Measurements from ENCODE around the gene POLR3E. TPM values are rescaled to one million over a fixed set of nuclear protein-coding genes. Genes with fewer than 3 reads are reported as not detected.

The POLR3E gene
- total RNA-seq, 4 donors from 2014 or later: 39.1 to 113 (median 65.1) TPM

DNA sequence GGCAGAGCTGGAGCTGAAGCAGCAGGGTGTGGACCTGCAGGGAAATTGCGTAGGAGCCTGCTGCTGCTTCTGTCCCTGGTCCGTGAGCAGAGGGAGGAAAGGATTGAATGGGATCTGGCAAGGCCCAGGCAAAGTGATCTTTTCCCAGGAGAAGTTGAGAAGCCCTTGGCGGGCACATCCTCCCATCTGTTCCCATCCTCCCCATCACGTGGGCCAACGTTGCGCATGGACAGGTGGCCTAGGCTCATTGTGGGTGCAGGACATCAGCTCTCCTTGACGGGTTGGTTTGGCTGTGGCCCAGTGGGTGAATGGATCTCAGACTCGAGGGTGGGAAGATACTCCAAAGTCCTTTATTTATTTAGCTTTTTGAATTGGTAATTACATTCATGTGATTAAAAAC is 29.4 kb upstream of the POLR3E start:
- Histone ChIP-seq H3K27me3 (no peaks in the 10 kb centered on the region), H3K4me3 (no peak overlapping the region), H3K36me3 (peaks cover 0 to 82% (median 0%) of the 10 kb centered on the region in 3 donors), H3K27ac (no peak overlapping the region), H3K4me1 (no peaks in the 10 kb centered on the region), H3K9me3 (no peaks in the 10 kb centered on the region)
- no peak for DNase-seq
- TF ChIP-seq, protein P1, sequence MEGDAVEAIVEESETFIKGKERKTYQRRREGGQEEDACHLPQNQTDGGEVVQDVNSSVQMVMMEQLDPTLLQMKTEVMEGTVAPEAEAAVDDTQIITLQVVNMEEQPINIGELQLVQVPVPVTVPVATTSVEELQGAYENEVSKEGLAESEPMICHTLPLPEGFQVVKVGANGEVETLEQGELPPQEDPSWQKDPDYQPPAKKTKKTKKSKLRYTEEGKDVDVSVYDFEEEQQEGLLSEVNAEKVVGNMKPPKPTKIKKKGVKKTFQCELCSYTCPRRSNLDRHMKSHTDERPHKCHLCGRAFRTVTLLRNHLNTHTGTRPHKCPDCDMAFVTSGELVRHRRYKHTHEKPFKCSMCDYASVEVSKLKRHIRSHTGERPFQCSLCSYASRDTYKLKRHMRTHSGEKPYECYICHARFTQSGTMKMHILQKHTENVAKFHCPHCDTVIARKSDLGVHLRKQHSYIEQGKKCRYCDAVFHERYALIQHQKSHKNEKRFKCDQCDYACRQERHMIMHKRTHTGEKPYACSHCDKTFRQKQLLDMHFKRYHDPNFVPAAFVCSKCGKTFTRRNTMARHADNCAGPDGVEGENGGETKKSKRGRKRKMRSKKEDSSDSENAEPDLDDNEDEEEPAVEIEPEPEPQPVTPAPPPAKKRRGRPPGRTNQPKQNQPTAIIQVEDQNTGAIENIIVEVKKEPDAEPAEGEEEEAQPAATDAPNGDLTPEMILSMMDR (IDR thresholded peaks at IDR 0.05): no peak
- no peak for TF ChIP-seq POLR2A (IDR thresholded peaks at IDR 0.05)

- Histone ChIP-seq H3K27me3 (no peaks in the 10 kb centered on the region), H3K4me3 (no peak overlapping the region), H3K27ac (no peak overlapping the region), H3K36me3 (peaks cover 0 to 91% (median 0%) of the 10 kb centered on the region in 3 donors), H3K9me3 (no peaks in the 10 kb centered on the region), H3K4me1 (no peaks in the 10 kb centered on the region)
- TF ChIP-seq, protein P1 (IDR thresholded peaks at IDR 0.05): no peak
- no peak for TF ChIP-seq POLR2A (IDR thresholded peaks at IDR 0.05)
- no peak for DNase-seq
Measured at GRCh38 chr16:22270525-22270924, 26.7 kb upstream of the POLR3E start.

DNA sequence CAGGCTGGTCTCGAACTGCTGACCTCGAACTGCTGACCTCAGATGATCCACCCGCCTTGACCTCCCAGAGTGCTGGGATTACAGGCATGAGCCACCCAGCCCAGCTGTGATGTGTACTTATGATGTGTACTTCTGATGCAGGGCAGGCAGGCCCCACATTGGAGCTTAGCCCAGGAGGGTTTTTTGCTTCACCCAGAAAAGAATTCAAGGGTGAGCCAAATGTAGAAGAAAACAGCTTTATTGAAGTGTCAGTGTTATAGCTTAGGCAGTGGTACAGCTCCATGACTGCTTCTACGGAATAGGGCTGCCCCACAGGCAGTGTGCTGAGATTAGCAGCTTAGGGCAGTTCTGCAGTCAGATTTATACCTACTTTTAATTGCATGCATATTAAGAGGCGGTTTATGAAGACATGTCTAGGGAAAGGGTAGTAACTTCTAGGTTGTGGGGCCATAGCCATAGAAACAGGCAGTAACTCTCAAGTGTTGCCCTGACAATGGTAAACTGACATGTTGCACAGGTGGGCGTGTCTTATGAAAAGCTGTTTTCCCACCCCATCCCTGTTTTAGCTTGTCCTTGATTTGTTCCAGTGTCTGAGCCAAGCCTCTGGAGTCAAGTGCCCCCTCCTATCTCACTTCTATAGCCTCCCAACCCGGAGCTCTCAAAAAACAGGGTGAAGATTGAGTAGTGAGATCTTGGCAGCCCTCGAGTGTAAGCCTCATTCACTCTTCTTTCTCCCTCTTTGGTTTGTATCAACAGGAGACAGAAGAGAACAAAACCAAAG is 24.1 kb upstream of the POLR3E start:
- H3K4me3 ChIP-seq: no peak overlapping the region
- no peak for DNase-seq
- peaks cover 0 to 86% (median 0%) of the 10 kb centered on the region in 3 donors for H3K36me3 ChIP-seq
- TF ChIP-seq, protein P1 (IDR thresholded peaks at IDR 0.05): no peak
- TF ChIP-seq POLR2A (IDR thresholded peaks at IDR 0.05): no peak
- no peaks in the 10 kb centered on the region for H3K27me3 ChIP-seq
- no peaks in the 10 kb centered on the region for H3K9me3 ChIP-seq
- no peak overlapping the region for H3K27ac ChIP-seq
- no peaks in the 10 kb centered on the region for H3K4me1 ChIP-seq

GRCh38 chr16:22274916-22275315 is 22.3 kb upstream of the POLR3E start:
- Histone ChIP-seq H3K27me3 (no peaks in the 10 kb centered on the region), H3K36me3 (peaks cover 0 to 81% (median 0%) of the 10 kb centered on the region in 3 donors), H3K4me1 (no peaks in the 10 kb centered on the region), H3K9me3 (no peaks in the 10 kb centered on the region), H3K27ac (no peak overlapping the region), H3K4me3 (no peak overlapping the region)
- DNase-seq: no peak
- TF ChIP-seq, protein P1 (IDR thresholded peaks at IDR 0.05): no peak
- TF ChIP-seq POLR2A (IDR thresholded peaks at IDR 0.05): no peak

DNA sequence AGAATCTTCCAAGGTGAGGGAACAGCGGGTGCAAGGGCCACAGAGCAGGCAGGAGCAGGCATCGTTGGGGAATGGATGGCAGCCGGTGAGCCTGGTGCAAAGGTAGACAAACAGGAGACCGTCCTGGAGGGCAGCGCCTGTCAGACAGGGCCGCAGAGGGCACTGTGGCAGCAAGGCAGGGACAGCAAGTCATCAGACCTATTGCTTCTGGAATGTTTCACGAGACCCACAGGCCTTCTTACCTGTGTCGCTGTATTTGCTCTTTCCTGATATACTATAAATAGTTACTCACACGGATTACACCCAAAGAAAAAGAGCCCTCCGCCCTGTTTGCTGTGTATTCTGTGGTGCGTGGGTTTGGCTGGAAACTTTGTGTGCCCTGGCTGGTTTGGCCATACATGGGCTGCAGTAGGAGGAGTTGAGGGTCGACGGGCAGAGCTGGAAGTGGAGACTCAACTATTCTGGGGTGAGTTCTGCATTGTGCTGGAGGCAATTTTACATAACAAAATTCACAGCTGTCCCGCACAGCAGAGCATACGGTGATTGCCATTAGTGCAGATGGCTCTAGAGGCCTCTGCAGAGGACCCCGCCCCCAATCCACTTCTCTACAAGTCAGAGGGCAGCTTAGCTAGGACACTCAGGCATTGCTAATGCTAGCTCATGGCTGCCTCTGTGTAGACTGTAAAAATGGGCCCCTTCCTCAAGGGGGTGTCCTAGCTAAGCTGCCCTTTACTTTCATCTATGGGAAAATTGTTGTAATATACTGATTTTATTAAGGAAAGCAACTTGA is 18.6 kb upstream of the POLR3E start:
- no peak for DNase-seq
- TF ChIP-seq POLR2A (IDR thresholded peaks at IDR 0.05): no peak
- Histone ChIP-seq H3K27ac (no peak overlapping the region), H3K4me3 (no peak overlapping the region), H3K36me3 (peaks cover 0 to 80% (median 0%) of the 10 kb centered on the region in 3 donors), H3K27me3 (no peaks in the 10 kb centered on the region), H3K9me3 (no peaks in the 10 kb centered on the region), H3K4me1 (no peaks in the 10 kb centered on the region)
